Stimulated activated CD4-positive, alpha-beta T cell treated with anti-CD3 and anti-CD28 coated beads, Interleukin-2, amount 100 ng/mL, for 4 hours (primary cell): Measurements from ENCODE around the gene FAM107A.

Source experiments
- DNase-seq: peaks from one replicate; pipeline ENCODE4 v3.0.0-alpha.2; 2020; ENCODE audit warnings: low read depth

Gene FAM107A

GRCh38 chr3:58577269-58577821 lies at the start of gene FAM107A:
Gene FAM107A (minus strand): TSS chr3:58577391. CDS start chr3:58569860, 7,531 bp downstream.
- DNase-seq = no peak

GRCh38 chr3:58625196-58625824 lies 48.1 kb upstream of the FAM107A start:
- no peak for DNase-seq

GRCh38 chr3:58624550-58624949 lies 47.4 kb upstream of the FAM107A start:
- no peak for DNase-seq

GRCh38 chr3:58623961-58624360 lies 46.8 kb upstream of the FAM107A start:
- DNase-seq = no peak

- DNase-seq = no peak
Measured at GRCh38 chr3:58623478-58623877, 46.3 kb upstream of the FAM107A start.

GRCh38 chr3:58622892-58623291 lies 45.7 kb upstream of the FAM107A start:
- no peak for DNase-seq

- no peak for DNase-seq
Measured at GRCh38 chr3:58622436-58622835, 45.2 kb upstream of the FAM107A start.

- DNase-seq = no peak
Measured at GRCh38 chr3:58621086-58621830, 44.1 kb upstream of the FAM107A start.

GRCh38 chr3:58620421-58620820 lies 43.2 kb upstream of the FAM107A start:
- no peak for DNase-seq

GRCh38 chr3:58617338-58617761 lies 40.2 kb upstream of the FAM107A start:
- DNase-seq = no peak

GRCh38 chr3:58613236-58614132 lies 36.3 kb upstream of the FAM107A start:
- DNase-seq = no peak

- no peak for DNase-seq
Measured at GRCh38 chr3:58612830-58613229, 35.6 kb upstream of the FAM107A start.

- DNase-seq = no peak
Measured at GRCh38 chr3:58609990-58610389, 32.8 kb upstream of the FAM107A start.

GRCh38 chr3:58608648-58609047 lies 31.5 kb upstream of the FAM107A start:
- DNase-seq = no peak

- no peak for DNase-seq
Measured at GRCh38 chr3:58607816-58608215, 30.6 kb upstream of the FAM107A start.

- no peak for DNase-seq
Measured at GRCh38 chr3:58606693-58607092, 29.5 kb upstream of the FAM107A start.

GRCh38 chr3:58604031-58604430 lies 26.8 kb upstream of the FAM107A start:
- no peak for DNase-seq

GRCh38 chr3:58603606-58604005 lies 26.4 kb upstream of the FAM107A start:
- no peak for DNase-seq

- no peak for DNase-seq
Measured at GRCh38 chr3:58597770-58598310, 20.6 kb upstream of the FAM107A start.

GRCh38 chr3:58596834-58597518 lies 19.8 kb upstream of the FAM107A start:
- no peak for DNase-seq

- DNase-seq = no peak
Measured at GRCh38 chr3:58594117-58594516, 16.9 kb upstream of the FAM107A start.
